H9 (cell line): ENCODE results near the gene HDDC2. TPM values are rescaled to one million over a fixed set of nuclear protein-coding genes. Genes with fewer than 3 reads are reported as not detected.
A peak's percentile ranks its signal among the peaks of the same experiment; 100 is the strongest.

Experiments used
- DNase-seq: peaks from one replicate; pipeline ENCODE4 v3.0.0-alpha.2; 2017
- H2AFZ ChIP-seq: one replicate; pipeline ENCODE4 v1.6.1; 2013; ENCODE audit warnings: mild to moderate bottlenecking, low read length, control low read depth, moderate library complexity
- H2AK5ac ChIP-seq: 2 replicates; pipeline ENCODE4 v1.6.1; 2013; ENCODE audit warnings: low read length, control low read depth, mixed read lengths; ENCODE audit not compliant: insufficient read length
- H2BK120ac ChIP-seq: one replicate; pipeline ENCODE4 v1.6.1; 2013; ENCODE audit warnings: low read depth, mild to moderate bottlenecking, low read length, control low read depth, inconsistent platforms; ENCODE audit not compliant: poor library complexity, severe bottlenecking
- H2BK12ac ChIP-seq: 2 replicates; pipeline ENCODE4 v1.6.1; 2013; ENCODE audit warnings: low read length, control low read depth, mixed read lengths, low read depth; ENCODE audit not compliant: insufficient read length
- H2BK15ac ChIP-seq: 2 replicates; pipeline ENCODE4 v1.6.1; 2013; ENCODE audit warnings: low read depth, low read length, control low read depth
- H2BK20ac ChIP-seq: one replicate; pipeline ENCODE4 v1.6.1; 2013; ENCODE audit warnings: low read depth, mild to moderate bottlenecking, low read length, control low read depth, inconsistent platforms; ENCODE audit not compliant: poor library complexity, severe bottlenecking
- H2BK5ac ChIP-seq: 2 replicates; pipeline ENCODE4 v1.6.1; 2013; ENCODE audit warnings: low read length, control low read depth, mixed read lengths; ENCODE audit not compliant: insufficient read length
- H3K14ac ChIP-seq: 2 replicates; pipeline ENCODE4 v1.6.1; 2013; ENCODE audit warnings: low read length, control low read depth; ENCODE audit not compliant: insufficient read depth
- H3K18ac ChIP-seq: 2 replicates; pipeline ENCODE4 v1.6.1; 2013; ENCODE audit warnings: low read depth, mild to moderate bottlenecking, mixed read lengths, low read length, control low read depth; ENCODE audit not compliant: insufficient read length
- H3K23ac ChIP-seq: 2 replicates; pipeline ENCODE4 v1.6.1; 2013; ENCODE audit warnings: low read length, control low read depth, mixed read lengths, low read depth; ENCODE audit not compliant: insufficient read length
- H3K23me2 ChIP-seq: 2 replicates; pipeline ENCODE4 v1.6.1; 2013; ENCODE audit warnings: low read depth, mild to moderate bottlenecking, mixed read lengths, low read length, control low read depth; ENCODE audit not compliant: insufficient read length, poor library complexity, severe bottlenecking
- H3K27ac ChIP-seq: 2 replicates; pipeline ENCODE4 v1.5.1; 2013; ENCODE audit warnings: low read length, control low read depth, mixed read lengths, low read depth; ENCODE audit not compliant: insufficient read length
- H3K27me3 ChIP-seq: 2 replicates; pipeline ENCODE4 v1.6.1; 2013; ENCODE audit warnings: low read length, control low read depth, inconsistent platforms; ENCODE audit not compliant: insufficient read depth
- H3K4ac ChIP-seq: 2 replicates; pipeline ENCODE4 v1.6.1; 2013; ENCODE audit warnings: low read depth, mild to moderate bottlenecking, control low read depth, inconsistent platforms, low read length, moderate library complexity
- H3K4me1 ChIP-seq: 2 replicates; pipeline ENCODE4 v1.6.1; 2013; ENCODE audit warnings: low read length, control low read depth, inconsistent platforms; ENCODE audit not compliant: insufficient read depth
- H3K4me2 ChIP-seq: 2 replicates; pipeline ENCODE4 v1.6.1; 2013; ENCODE audit warnings: low read length, control low read depth, mixed read lengths; ENCODE audit not compliant: insufficient read length, insufficient read depth
- H3K56ac ChIP-seq: 2 replicates; pipeline ENCODE4 v1.6.1; 2013; ENCODE audit warnings: low read depth, mild to moderate bottlenecking, mixed read lengths, low read length, control low read depth; ENCODE audit not compliant: insufficient read length
- H3K79me1 ChIP-seq: 2 replicates; pipeline ENCODE4 v1.6.1; 2013; ENCODE audit warnings: low read depth, mild to moderate bottlenecking, moderate library complexity, low read length, control low read depth, inconsistent platforms; ENCODE audit not compliant: insufficient read depth, poor library complexity, severe bottlenecking
- H3K79me2 ChIP-seq: 2 replicates; pipeline ENCODE4 v1.6.1; 2013; ENCODE audit warnings: low read length, control low read depth, inconsistent platforms; ENCODE audit not compliant: insufficient read depth
- H3K9ac ChIP-seq: 2 replicates; pipeline ENCODE4 v1.6.1; 2013; ENCODE audit warnings: low read length, control low read depth, mixed read lengths; ENCODE audit not compliant: insufficient read length; ENCODE audit errors: extremely low read depth
- H3K9me3 ChIP-seq: one replicate; pipeline ENCODE4 v1.6.1; 2013; ENCODE audit warnings: low read depth, low read length, inconsistent platforms; ENCODE audit not compliant: control insufficient read depth
- H3T11ph ChIP-seq: one replicate; pipeline ENCODE4 v1.6.1; 2013; ENCODE audit warnings: mild to moderate bottlenecking, low read length, control low read depth, inconsistent platforms
- H4K20me1 ChIP-seq: one replicate; pipeline ENCODE4 v1.6.1; 2013; ENCODE audit not compliant: control insufficient read depth, insufficient read length, insufficient read depth
- H4K5ac ChIP-seq: 2 replicates; pipeline ENCODE4 v1.6.1; 2013; ENCODE audit warnings: low read depth, mild to moderate bottlenecking, mixed read lengths, low read length, control low read depth; ENCODE audit not compliant: insufficient read length
- H4K8ac ChIP-seq: replicated peaks from 2 replicates; pipeline ENCODE4 v1.6.1; 2013; ENCODE audit warnings: low read length, control low read depth, mixed read lengths, low read depth; ENCODE audit not compliant: insufficient read length
- H4K91ac ChIP-seq: 2 replicates; pipeline ENCODE4 v1.6.1; 2013; ENCODE audit warnings: low read depth, mild to moderate bottlenecking, moderate library complexity, mixed read lengths, low read length, control low read depth; ENCODE audit not compliant: insufficient read length
- H3K27ac Mint-ChIP-seq, 3 experiments: 2 replicates in 2 of 3; 3 replicates in 1 of 3; pipeline ENCODE4 v1.8.0; 2020 to 2021; ENCODE audit warnings: mixed read lengths in 3 of 3, mild to moderate bottlenecking in 1 of 3, moderate library complexity in 1 of 3
- H3K27me3 Mint-ChIP-seq: 2 replicates; pipeline ENCODE4 v1.8.0; 2021; ENCODE audit warnings: low read depth, mild to moderate bottlenecking, moderate library complexity, mixed read lengths
- H3K36me3 Mint-ChIP-seq, 3 experiments: 2 replicates in 2 of 3; 3 replicates in 1 of 3; pipeline ENCODE4 v1.8.0; 2020 to 2021; ENCODE audit warnings: low read depth in 3 of 3, mixed read lengths in 3 of 3; ENCODE audit not compliant: insufficient read depth in 1 of 3
- H3K4me1 Mint-ChIP-seq, 2 experiments: 2 replicates each; pipeline ENCODE4 v1.8.0; 2020; ENCODE audit warnings: mixed read lengths in 2 of 2
- H3K4me3 Mint-ChIP-seq, 2 experiments: 2 replicates in 1 of 2; 3 replicates in 1 of 2; pipeline ENCODE4 v1.8.0; 2020 to 2021; ENCODE audit warnings: mild to moderate bottlenecking in 2 of 2, mixed read lengths in 2 of 2, moderate library complexity in 1 of 2
- H3K9me3 Mint-ChIP-seq, 2 experiments: 2 replicates in 1 of 2; 3 replicates in 1 of 2; pipeline ENCODE4 v1.8.0; 2020; ENCODE audit warnings: mild to moderate bottlenecking in 2 of 2, mixed read lengths in 2 of 2, moderate library complexity in 1 of 2
- WGBS: extraction: QIAGEN DNeasy Blood & Tissue Kit; methylation state at CpG from one replicate; pipeline ENCODE4 v1.1.7; 2013; ENCODE audit warnings: missing lambda C conversion rate, low lambda C conversion rate, mixed read lengths; ENCODE audit not compliant: insufficient read length; ENCODE audit errors: extremely low coverage; 5-methylcytosine and 5-hydroxymethylcytosine counted together
- total RNA-seq: library from RNA; stranded (reverse); gene quantifications from 2 replicates; pipeline ENCODE4 v1.2.1, GENCODE V29; 2021
- TF ChIP-seq, protein P1 (sequence below): fragments of 200-600 bp; sonication (generic); conservative IDR thresholded peaks from 3 replicates; pipeline ENCODE4 v1.8.0; 2021; ENCODE audit warnings: antibody characterized with exemption, mild to moderate bottlenecking

Gene HDDC2
- total RNA-seq, 1 experiment from 2014 or later, result 77.8 TPM

DNA sequence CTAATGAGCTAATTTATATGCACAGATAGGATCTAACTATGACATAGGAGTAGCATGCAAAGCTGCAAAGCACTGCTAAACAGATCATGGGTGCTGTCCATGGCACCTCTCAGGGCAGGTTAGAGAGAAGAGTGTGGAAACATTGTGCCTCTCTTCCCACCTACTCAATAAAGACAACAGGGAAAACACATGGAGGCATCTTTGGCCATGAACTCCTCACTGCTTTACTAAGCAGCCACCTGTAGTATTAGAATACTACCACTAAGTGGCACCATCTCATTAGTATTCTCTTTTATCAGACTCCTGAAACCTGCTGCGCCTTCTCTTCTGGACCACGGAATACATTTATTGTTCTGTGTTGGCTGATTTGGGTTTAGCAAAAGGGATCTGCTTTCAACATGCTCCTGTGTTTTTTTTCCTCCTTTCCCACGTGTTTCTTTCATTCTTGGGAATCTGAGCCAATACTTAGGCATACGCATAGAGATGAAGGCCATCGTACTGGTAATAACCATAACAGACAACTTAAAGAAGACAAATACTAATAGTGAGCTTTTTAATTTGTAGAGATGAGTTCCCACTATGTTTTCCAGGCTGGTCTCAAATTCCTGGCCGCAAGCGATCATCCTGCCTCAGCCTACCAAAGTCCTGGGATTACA, 9.4 kb upstream of the HDDC2 start:
- Histone ChIP-seq H3K23ac (no peak overlapping the region), H2BK120ac (no peak overlapping the region), H3T11ph (no peak overlapping the region), H3K18ac (no peak overlapping the region), H3K23me2 (no peaks in the 10 kb centered on the region), H3K27ac (no peak overlapping the region), H3K56ac (no peak overlapping the region), H3K4me2 (no peak overlapping the region), H2BK12ac (no peak overlapping the region), H2AK5ac (no peak overlapping the region), H2BK5ac (no peak overlapping the region), H3K27me3 (no peaks in the 10 kb centered on the region), H3K4ac (no peak overlapping the region), H2BK15ac (no peak overlapping the region), H4K20me1 (no peaks in the 10 kb centered on the region), H3K14ac (no peak overlapping the region), H4K8ac (no peak overlapping the region), H3K79me1 (no peaks in the 10 kb centered on the region), H3K9me3 (no peaks in the 10 kb centered on the region), H3K9ac (no peak overlapping the region), H2BK20ac (no peak overlapping the region), H4K5ac (no peak overlapping the region), H4K91ac (no peak overlapping the region), H2AFZ (no peak overlapping the region), H3K4me1 (no peaks in the 10 kb centered on the region), H3K79me2 (no peaks in the 10 kb centered on the region)
- DNase-seq, result no peak
- Mint-ChIP-seq H3K36me3 (no peaks in the 10 kb centered on the region), H3K4me3 (no peak overlapping the region), H3K27me3 (peaks cover 8% of the 10 kb centered on the region), H3K9me3 (no peaks in the 10 kb centered on the region), H3K4me1 (peaks cover 2 to 5% of the 10 kb centered on the region in 2 experiments; a peak in 2 of 4 replicates), H3K27ac (no peak overlapping the region)
- WGBS, result no CpG with 5 or more reads among the region's 7 CpGs
- TF ChIP-seq, protein P1, sequence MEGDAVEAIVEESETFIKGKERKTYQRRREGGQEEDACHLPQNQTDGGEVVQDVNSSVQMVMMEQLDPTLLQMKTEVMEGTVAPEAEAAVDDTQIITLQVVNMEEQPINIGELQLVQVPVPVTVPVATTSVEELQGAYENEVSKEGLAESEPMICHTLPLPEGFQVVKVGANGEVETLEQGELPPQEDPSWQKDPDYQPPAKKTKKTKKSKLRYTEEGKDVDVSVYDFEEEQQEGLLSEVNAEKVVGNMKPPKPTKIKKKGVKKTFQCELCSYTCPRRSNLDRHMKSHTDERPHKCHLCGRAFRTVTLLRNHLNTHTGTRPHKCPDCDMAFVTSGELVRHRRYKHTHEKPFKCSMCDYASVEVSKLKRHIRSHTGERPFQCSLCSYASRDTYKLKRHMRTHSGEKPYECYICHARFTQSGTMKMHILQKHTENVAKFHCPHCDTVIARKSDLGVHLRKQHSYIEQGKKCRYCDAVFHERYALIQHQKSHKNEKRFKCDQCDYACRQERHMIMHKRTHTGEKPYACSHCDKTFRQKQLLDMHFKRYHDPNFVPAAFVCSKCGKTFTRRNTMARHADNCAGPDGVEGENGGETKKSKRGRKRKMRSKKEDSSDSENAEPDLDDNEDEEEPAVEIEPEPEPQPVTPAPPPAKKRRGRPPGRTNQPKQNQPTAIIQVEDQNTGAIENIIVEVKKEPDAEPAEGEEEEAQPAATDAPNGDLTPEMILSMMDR, result peak; percentile 88
